ENCODE results near the gene GH1. TPM values are rescaled to one million over a fixed set of nuclear protein-coding genes. Genes with fewer than 3 reads are reported as not detected.
A peak's percentile ranks its signal among the peaks of the same experiment; 100 is the strongest.
"Not testable (repeated sequence)": the region's sequence is repeated elsewhere in the genome, so short reads cannot be mapped to it uniquely, and the experiment has no call there.

Gene GH1
- total and polyA plus RNA-seq, 9 of the 15 experiments (the other 6 are each of a cell fraction or from before 2014, with no cell fraction given) = not detected

GRCh38 chr17:63925615-63926014 is 7.0 kb upstream of the GH1 start:
- peaks cover 0 to 12% of the 10 kb centered on the region in 2 experiments; a peak in 2 of 5 replicates for H3K27me3 ChIP-seq (ENCODE audit: control insufficient read depth in 2 of 2, insufficient read depth in 2 of 2, low read length in 2 of 2)
- BruUV-seq (replicated peaks) = no TSS peak
- no peaks in the 10 kb centered on the region for H3K79me2 ChIP-seq (ENCODE audit: control insufficient read depth, insufficient read depth, low read length)
- peaks cover 0 to 16% of the 10 kb centered on the region in 2 experiments; a peak in 2 of 5 replicates for H3K4me1 ChIP-seq (replicated peaks in 1 of 2; ENCODE audit: control insufficient read depth in 2 of 2, insufficient read depth in 2 of 2, low read length in 2 of 2)
- no peak overlapping the region for H3K9ac ChIP-seq (ENCODE audit: insufficient read depth in 1 of 2, low read depth in 2 of 2, low read length in 2 of 2)
- H3K4me2 ChIP-seq (ENCODE audit: insufficient read depth, low read length) = no peak overlapping the region
- intact Hi-C loops (cut with micrococcal nuclease) = no loop called here
- H4K20me1 ChIP-seq (replicated peaks; ENCODE audit: control insufficient read depth, insufficient read depth, low read length) = no peaks in the 10 kb centered on the region
- DNase-seq (ENCODE audit: extremely low read depth in 1 of 4, low spot score in 3 of 4) (no peak), FAIRE-seq (no peak), ATAC-seq (no peak)
- ChIA-PET CTCF (ENCODE audit: low intra/inter-chr PET ratio) (no interaction called here), POLR2A (no interaction called here)
- TF ChIP-seq ZNF780A (CRISPR knock-in tag; IDR thresholded peaks at IDR 0.05) (no peak), NFATC3 (IDR thresholded peaks at IDR 0.05) (no peak), NR2C2 (CRISPR knock-in tag; IDR thresholded peaks at IDR 0.05) (no peak), NR2C2 (tag; IDR thresholded peaks at IDR 0.05) (no peak), KAT8 (IDR thresholded peaks at IDR 0.05; ENCODE audit: low read depth) (no peak), HDAC6 (IDR thresholded peaks at IDR 0.05; ENCODE audit: low read depth, low read length) (no peak), NCOA4 (IDR thresholded peaks at IDR 0.05; ENCODE audit: partially characterized antibody) (no peak), XRCC4 (IDR thresholded peaks at IDR 0.05; ENCODE audit: extremely low read depth, insufficient read depth, insufficient read length) (no peak), ZFPM2 (CRISPR knock-in tag; IDR thresholded peaks at IDR 0.05) (no peak), PRPF4 (IDR thresholded peaks at IDR 0.05; ENCODE audit: insufficient read depth, low read depth, low read length, poor library complexity, severe bottlenecking) (no peak), PML (IDR thresholded peaks at IDR 0.05; ENCODE audit: low read length) (no peak)
- TF ChIP-seq, protein P1, sequence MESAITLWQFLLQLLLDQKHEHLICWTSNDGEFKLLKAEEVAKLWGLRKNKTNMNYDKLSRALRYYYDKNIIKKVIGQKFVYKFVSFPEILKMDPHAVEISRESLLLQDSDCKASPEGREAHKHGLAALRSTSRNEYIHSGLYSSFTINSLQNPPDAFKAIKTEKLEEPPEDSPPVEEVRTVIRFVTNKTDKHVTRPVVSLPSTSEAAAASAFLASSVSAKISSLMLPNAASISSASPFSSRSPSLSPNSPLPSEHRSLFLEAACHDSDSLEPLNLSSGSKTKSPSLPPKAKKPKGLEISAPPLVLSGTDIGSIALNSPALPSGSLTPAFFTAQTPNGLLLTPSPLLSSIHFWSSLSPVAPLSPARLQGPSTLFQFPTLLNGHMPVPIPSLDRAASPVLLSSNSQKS (CRISPR knock-in tag; IDR thresholded peaks at IDR 0.05) = no peak
- no peaks in the 10 kb centered on the region for H3K9me3 ChIP-seq (replicated peaks; ENCODE audit: control insufficient read depth, insufficient read depth, low read depth, low read length)
- no peak overlapping the region for H3K27ac ChIP-seq (ENCODE audit: extremely low read depth, low read depth, low read length)
- no peak overlapping the region for H3K4me3 ChIP-seq
- no peaks in the 10 kb centered on the region for H3K36me3 ChIP-seq (ENCODE audit: control insufficient read depth, insufficient read depth, low read length)
- in situ Hi-C loops (cut with MboI) = no loop called here
- H3K9me1 ChIP-seq (ENCODE audit: control insufficient read depth, insufficient read depth, low read length) = no peaks in the 10 kb centered on the region
- WGBS (ENCODE audit: insufficient coverage, low coverage, missing lambda C conversion rate) = 10% methylated on average over 5 of the region's 5 CpGs
- H2AFZ ChIP-seq (ENCODE audit: low read depth, low read length) = no peak overlapping the region

GRCh38 chr17:63922402-63922801 is 3.8 kb upstream of the GH1 start:
- H3K27ac ChIP-seq (ENCODE audit: extremely low read depth, low read depth, low read length); intact Hi-C loops (cut with micrococcal nuclease); H3K36me3 ChIP-seq (ENCODE audit: control insufficient read depth, insufficient read depth, low read length); FAIRE-seq; H3K9me1 ChIP-seq (ENCODE audit: control insufficient read depth, insufficient read depth, low read length); BruUV-seq (replicated peaks); H4K20me1 ChIP-seq (replicated peaks; ENCODE audit: control insufficient read depth, insufficient read depth, low read length); H3K9me3 ChIP-seq (replicated peaks; ENCODE audit: control insufficient read depth, insufficient read depth, low read depth, low read length); in situ Hi-C loops (cut with MboI); DNase-seq (ENCODE audit: extremely low read depth in 1 of 4, low spot score in 3 of 4); H3K4me3 ChIP-seq; ATAC-seq; H3K4me1 ChIP-seq (replicated peaks in 1 of 2; ENCODE audit: control insufficient read depth in 2 of 2, insufficient read depth in 2 of 2, low read length in 2 of 2); CTCF ChIA-PET (ENCODE audit: low intra/inter-chr PET ratio); H3K4me2 ChIP-seq (ENCODE audit: insufficient read depth, low read length); H3K79me2 ChIP-seq (ENCODE audit: control insufficient read depth, insufficient read depth, low read length); H3K9ac ChIP-seq (ENCODE audit: insufficient read depth in 1 of 2, low read depth in 2 of 2, low read length in 2 of 2): not testable (repeated sequence)
- Histone ChIP-seq H2AFZ (ENCODE audit: low read depth, low read length) (0 out of 2 replicates have a peak overlapping the region, but pooled peaks have one; percentile 40), H3K27me3 (ENCODE audit: control insufficient read depth in 2 of 2, insufficient read depth in 2 of 2, low read length in 2 of 2) (peaks cover 3 to 18% of the 10 kb centered on the region in 2 experiments; a peak in 4 of 5 replicates)
- WGBS (ENCODE audit: insufficient coverage, low coverage, missing lambda C conversion rate) = 4% methylated on average over 7 of the region's 9 CpGs
- POLR2A ChIA-PET = interaction anchor here (0.6 kb wide), 1 partner anchor 166 kb away, joined by 3 read pairs; no protein-coding TSS in a partner anchor

Data from K562 (cell line).